Lower leg skin (tissue), 4 donors: ENCODE measurements around the gene CEP170B. TPM values are rescaled to one million over a fixed set of nuclear protein-coding genes. Genes with fewer than 3 reads are reported as not detected.
"Not testable (repeated sequence)": the region's sequence is repeated elsewhere in the genome, so short reads cannot be mapped to it uniquely, and the experiment has no call there.

Experiments used
- DNase-seq, 2 donors: peaks; one replicate each; pipeline ENCODE4 v3.0.0-alpha.2; 2019; ENCODE audit warnings: low spot score in 2 of 2
- H3K4me3 ChIP-seq: fragments of 200-600 bp; sonication (generic); 2 replicates; pipeline ENCODE4 v1.5.1; 2017; ENCODE audit warnings: mild to moderate bottlenecking, low read depth; ENCODE audit not compliant: poor library complexity, severe bottlenecking
- POLR2A ChIP-seq, 2 donors: fragments of 450-650 bp; IDR thresholded peaks; one replicate each; pipeline ENCODE4 v1.6.1; 2016 to 2017; ENCODE audit warnings: antibody characterized with exemption in 2 of 2, mild to moderate bottlenecking in 1 of 2, moderate library complexity in 1 of 2
- WGBS, 2 donors: methylation state at CpG; one replicate each; pipeline ENCODE4 v1.1.5; 2018; 5-methylcytosine and 5-hydroxymethylcytosine counted together
- intact Hi-C: fragments of 100-400 bp; cut with DNase I; formaldehyde crosslinking; loops from one replicate; pipeline ENCODE4 v1.15.0; 2023; ENCODE audit warnings: low total_unique reads
- total RNA-seq, 4 donors: library from RNA; depleted of rRNA; stranded (reverse); fragments of >200 nt; gene quantifications; one replicate each; pipeline ENCODE4 v1.1.0, GENCODE V29; 2016
- TF ChIP-seq, protein P1 (sequence below), 3 donors: fragments of 450-650 bp; IDR thresholded peaks; one replicate each; pipeline ENCODE4 v1.5.1; 2016; ENCODE audit warnings: antibody characterized with exemption in 3 of 3, mild to moderate bottlenecking in 3 of 3, moderate library complexity in 2 of 3

CEP170B gene
- total RNA-seq, 4 donors from 2014 or later = 41.8 to 80.8 (median 58.5) TPM

DNA sequence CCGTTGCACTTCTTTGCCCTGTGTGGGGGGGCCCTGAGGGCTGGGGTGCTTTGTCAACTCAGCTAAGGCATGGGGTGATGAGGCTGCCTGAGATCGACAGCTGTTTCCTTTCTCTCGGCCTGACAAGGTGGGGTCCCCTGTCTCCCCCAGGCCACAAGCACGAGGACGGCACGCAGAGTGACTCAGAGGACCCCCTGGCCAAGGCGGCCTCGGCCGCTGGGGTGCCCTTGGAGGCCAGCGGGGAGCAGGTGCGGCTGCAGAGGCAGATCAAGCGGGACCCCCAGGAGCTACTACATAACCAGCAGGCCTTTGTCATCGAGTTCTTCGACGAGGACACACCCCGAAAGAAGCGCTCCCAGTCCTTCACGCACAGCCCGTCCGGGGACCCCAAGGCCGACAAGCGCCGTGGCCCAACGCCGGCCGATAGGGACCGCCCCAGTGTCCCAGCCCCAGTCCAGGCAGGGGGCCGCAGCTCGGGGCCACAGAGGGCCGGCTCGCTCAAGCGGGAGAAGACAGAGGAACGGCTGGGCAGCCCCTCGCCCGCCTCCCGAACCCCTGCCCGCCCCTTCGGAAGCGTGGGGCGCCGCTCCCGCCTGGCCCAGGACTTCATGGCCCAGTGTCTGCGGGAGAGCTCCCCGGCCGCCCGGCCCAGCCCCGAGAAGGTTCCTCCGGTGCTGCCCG, 18.8 kb downstream of the CEP170B start:
- WGBS, 2 donors = 93 to 94% methylated on average over 6 to 29 of the region's 49 CpGs
- TF ChIP-seq POLR2A (IDR thresholded peaks at IDR 0.05) = no peak
- TF ChIP-seq, protein P1, sequence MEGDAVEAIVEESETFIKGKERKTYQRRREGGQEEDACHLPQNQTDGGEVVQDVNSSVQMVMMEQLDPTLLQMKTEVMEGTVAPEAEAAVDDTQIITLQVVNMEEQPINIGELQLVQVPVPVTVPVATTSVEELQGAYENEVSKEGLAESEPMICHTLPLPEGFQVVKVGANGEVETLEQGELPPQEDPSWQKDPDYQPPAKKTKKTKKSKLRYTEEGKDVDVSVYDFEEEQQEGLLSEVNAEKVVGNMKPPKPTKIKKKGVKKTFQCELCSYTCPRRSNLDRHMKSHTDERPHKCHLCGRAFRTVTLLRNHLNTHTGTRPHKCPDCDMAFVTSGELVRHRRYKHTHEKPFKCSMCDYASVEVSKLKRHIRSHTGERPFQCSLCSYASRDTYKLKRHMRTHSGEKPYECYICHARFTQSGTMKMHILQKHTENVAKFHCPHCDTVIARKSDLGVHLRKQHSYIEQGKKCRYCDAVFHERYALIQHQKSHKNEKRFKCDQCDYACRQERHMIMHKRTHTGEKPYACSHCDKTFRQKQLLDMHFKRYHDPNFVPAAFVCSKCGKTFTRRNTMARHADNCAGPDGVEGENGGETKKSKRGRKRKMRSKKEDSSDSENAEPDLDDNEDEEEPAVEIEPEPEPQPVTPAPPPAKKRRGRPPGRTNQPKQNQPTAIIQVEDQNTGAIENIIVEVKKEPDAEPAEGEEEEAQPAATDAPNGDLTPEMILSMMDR (IDR thresholded peaks at IDR 0.05) = no peak
- intact Hi-C loops = no loop called here
- H3K4me3 ChIP-seq = no peak overlapping the region
- no peak for DNase-seq

DNA sequence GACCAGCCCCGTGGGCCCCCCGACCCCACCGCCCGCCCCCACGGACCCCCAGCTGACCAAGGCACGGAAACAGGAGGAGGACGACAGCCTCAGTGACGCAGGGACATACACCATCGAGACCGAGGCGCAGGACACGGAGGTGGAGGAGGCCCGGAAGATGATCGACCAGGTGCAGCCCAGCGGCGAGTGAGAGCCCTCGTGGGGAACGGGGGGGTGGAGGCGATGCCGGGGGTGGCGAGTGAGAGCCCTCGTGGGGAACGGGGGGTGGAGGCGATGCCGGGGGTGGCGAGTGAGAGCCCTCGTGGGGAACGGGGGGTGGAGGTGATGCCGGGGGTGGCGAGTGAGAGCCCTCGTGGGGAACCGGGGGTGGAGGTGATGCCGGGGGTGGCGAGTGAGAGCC, 19.3 kb downstream of the CEP170B start:
- H3K4me3 ChIP-seq, intact Hi-C loops, DNase-seq: not testable (repeated sequence)
- WGBS, 2 donors = 92 to 95% methylated on average over 4 to 14 of the region's 34 CpGs

DNA sequence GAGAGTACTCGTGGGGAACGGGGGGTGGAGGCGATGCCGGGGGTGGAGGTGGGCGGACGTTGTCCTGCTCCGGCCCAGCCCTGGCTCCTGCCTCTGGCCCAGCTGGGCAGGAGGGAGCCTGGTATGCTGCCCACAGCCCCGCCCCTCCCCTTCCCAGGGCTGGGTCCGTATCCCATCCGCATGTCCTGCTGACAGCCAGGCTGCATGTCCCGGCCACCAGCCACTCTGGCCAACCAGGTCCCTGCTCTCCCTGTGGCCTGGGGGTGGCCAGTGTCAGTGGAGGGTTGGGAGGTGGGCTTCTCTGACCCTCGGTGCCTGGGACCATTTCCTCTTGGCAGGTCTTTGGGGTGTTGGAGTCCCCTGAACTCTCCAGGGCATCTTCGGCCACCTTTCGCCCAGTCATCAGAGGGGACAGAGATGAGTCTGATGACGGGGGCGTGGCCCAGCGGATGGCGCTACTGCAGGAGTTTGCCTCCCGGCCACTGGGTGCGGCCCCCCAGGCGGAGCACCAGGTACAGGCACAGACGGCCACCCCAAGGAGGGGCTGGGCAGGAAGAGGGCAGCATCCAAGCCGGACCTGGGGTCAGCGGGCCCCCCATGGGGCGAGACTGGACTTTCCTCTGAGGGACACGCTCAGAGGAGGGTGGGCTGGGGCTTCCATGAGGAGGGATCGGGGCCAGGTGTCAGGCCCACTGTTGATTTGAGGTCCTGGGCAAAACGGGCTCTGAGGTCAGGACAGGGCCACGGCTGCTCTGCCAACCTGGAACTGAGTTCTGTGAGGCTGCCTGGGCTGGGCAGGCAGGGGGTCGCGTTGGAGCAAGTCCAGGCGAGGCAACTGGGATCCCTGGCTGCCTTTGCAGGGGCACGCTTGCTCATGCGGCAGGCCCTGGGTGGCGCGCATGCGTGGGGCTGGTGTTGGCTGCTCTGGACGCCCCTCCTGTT, 20.2 kb downstream of the CEP170B start:
- WGBS, 2 donors = 83 to 89% methylated on average over 31 to 32 of the region's 38 CpGs

GRCh38 chr14:104885973-104886689, 21.1 kb downstream of the CEP170B start:
- intact Hi-C loops = no loop called here

More for the DNA sequence above, 20.2 kb downstream of the CEP170B start:
- no peak overlapping the region for H3K4me3 ChIP-seq
- intact Hi-C loops = no loop called here
- no peak for TF ChIP-seq POLR2A (IDR thresholded peaks at IDR 0.05)
- TF ChIP-seq, protein P1 (IDR thresholded peaks at IDR 0.05) = no peak
- no peak for DNase-seq

GRCh38 chr14:104886690-104887622, 21.9 kb downstream of the CEP170B start:
- TF ChIP-seq, protein P1 (IDR thresholded peaks at IDR 0.05) = no peak
- no peak for TF ChIP-seq POLR2A (IDR thresholded peaks at IDR 0.05)
- no peak overlapping the region for H3K4me3 ChIP-seq
- no peak for DNase-seq
- intact Hi-C loops = no loop called here
- WGBS, 2 donors = 95% methylated on average over 34 to 48 of the region's 59 CpGs

More at GRCh38 chr14:104885973-104886689, 21.1 kb downstream of the CEP170B start:
- no peak for TF ChIP-seq POLR2A (IDR thresholded peaks at IDR 0.05)
- TF ChIP-seq, protein P1 (IDR thresholded peaks at IDR 0.05) = no peak
- DNase-seq = no peak
- H3K4me3 ChIP-seq = no peak overlapping the region
- 90 to 93% methylated on average over 35 to 36 of the region's 40 CpGs for WGBS, 2 donors
